ENCODE results near the gene MYOM1.

MYOM1 gene

DNA sequence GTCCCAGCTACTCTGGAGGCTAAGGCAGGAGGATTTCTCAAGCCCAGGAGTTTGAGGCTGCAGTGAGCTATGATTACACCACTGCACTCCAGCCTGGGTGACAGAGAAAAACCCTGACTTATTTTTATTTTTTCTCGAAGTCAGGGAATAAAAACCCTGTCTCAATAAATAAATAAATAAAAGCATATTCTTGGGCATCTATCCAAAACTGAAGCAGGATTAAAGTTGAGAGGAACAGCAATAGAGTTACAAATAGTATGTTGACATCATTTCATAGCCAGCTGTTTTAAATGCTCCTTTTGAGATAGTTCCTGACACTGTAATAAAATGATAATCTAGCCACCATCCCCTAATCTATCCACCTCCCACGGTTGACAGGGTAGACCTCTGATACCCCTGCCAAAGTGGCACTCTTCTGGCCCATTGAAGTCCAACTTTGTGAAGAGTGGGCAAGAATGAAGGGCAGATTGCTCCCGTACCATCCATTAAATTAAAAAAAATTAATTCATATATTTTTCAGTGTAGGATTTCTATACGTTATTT, 164.5 kb downstream of the MYOM1 start:
- TF ChIP-seq, protein P1, sequence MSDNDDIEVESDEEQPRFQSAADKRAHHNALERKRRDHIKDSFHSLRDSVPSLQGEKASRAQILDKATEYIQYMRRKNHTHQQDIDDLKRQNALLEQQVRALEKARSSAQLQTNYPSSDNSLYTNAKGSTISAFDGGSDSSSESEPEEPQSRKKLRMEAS (IDR thresholded peaks at IDR 0.05): no peak
- no peak for TF ChIP-seq FOXM1 (IDR thresholded peaks at IDR 0.05; ENCODE audit: borderline replicate concordance, low read depth)
- no peak for TF ChIP-seq NFIC (IDR thresholded peaks at IDR 0.05)
- no peak for TF ChIP-seq ZBTB7A (IDR thresholded peaks at IDR 0.05; ENCODE audit: low read depth)
- TF ChIP-seq EGR1 (IDR thresholded peaks at IDR 0.05): no peak
- TF ChIP-seq TEAD4 (IDR thresholded peaks at IDR 0.05): no peak
- TF ChIP-seq, protein P2, sequence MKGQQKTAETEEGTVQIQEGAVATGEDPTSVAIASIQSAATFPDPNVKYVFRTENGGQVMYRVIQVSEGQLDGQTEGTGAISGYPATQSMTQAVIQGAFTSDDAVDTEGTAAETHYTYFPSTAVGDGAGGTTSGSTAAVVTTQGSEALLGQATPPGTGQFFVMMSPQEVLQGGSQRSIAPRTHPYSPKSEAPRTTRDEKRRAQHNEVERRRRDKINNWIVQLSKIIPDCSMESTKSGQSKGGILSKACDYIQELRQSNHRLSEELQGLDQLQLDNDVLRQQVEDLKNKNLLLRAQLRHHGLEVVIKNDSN (IDR thresholded peaks at IDR 0.05): no peak
- no peak for TF ChIP-seq EP300 (IDR thresholded peaks at IDR 0.05; ENCODE audit: borderline replicate concordance)
- no peak for TF ChIP-seq YY1 (IDR thresholded peaks at IDR 0.05; ENCODE audit: low read depth)
- TF ChIP-seq CEBPB (IDR thresholded peaks at IDR 0.05): no peak
- TF ChIP-seq RAD21 (IDR thresholded peaks at IDR 0.05; ENCODE audit: low read depth): no peak
- TF ChIP-seq TCF12 (IDR thresholded peaks at IDR 0.05; ENCODE audit: low read depth): no peak
- no peak for TF ChIP-seq TAF1 (IDR thresholded peaks at IDR 0.05; ENCODE audit: low read depth)
- no peak for TF ChIP-seq CREB1 (IDR thresholded peaks at IDR 0.05; ENCODE audit: low read depth)
- TF ChIP-seq, protein P3, sequence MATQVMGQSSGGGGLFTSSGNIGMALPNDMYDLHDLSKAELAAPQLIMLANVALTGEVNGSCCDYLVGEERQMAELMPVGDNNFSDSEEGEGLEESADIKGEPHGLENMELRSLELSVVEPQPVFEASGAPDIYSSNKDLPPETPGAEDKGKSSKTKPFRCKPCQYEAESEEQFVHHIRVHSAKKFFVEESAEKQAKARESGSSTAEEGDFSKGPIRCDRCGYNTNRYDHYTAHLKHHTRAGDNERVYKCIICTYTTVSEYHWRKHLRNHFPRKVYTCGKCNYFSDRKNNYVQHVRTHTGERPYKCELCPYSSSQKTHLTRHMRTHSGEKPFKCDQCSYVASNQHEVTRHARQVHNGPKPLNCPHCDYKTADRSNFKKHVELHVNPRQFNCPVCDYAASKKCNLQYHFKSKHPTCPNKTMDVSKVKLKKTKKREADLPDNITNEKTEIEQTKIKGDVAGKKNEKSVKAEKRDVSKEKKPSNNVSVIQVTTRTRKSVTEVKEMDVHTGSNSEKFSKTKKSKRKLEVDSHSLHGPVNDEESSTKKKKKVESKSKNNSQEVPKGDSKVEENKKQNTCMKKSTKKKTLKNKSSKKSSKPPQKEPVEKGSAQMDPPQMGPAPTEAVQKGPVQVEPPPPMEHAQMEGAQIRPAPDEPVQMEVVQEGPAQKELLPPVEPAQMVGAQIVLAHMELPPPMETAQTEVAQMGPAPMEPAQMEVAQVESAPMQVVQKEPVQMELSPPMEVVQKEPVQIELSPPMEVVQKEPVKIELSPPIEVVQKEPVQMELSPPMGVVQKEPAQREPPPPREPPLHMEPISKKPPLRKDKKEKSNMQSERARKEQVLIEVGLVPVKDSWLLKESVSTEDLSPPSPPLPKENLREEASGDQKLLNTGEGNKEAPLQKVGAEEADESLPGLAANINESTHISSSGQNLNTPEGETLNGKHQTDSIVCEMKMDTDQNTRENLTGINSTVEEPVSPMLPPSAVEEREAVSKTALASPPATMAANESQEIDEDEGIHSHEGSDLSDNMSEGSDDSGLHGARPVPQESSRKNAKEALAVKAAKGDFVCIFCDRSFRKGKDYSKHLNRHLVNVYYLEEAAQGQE (IDR thresholded peaks at IDR 0.05; ENCODE audit: low read depth): no peak

GRCh38 chr18:3054780-3055179, 165.0 kb downstream of the MYOM1 start:
- TF ChIP-seq ZBTB7A (IDR thresholded peaks at IDR 0.05; ENCODE audit: low read depth): no peak
- no peak for TF ChIP-seq TCF12 (IDR thresholded peaks at IDR 0.05; ENCODE audit: low read depth)
- TF ChIP-seq, protein P3 (IDR thresholded peaks at IDR 0.05; ENCODE audit: low read depth): no peak

- no peak for TF ChIP-seq EGR1 (IDR thresholded peaks at IDR 0.05)
- TF ChIP-seq TAF1 (IDR thresholded peaks at IDR 0.05; ENCODE audit: low read depth): no peak
- TF ChIP-seq RAD21 (IDR thresholded peaks at IDR 0.05; ENCODE audit: low read depth): no peak
- TF ChIP-seq CEBPB (IDR thresholded peaks at IDR 0.05): no peak
- no peak for TF ChIP-seq CREB1 (IDR thresholded peaks at IDR 0.05; ENCODE audit: low read depth)
- TF ChIP-seq FOXM1 (IDR thresholded peaks at IDR 0.05; ENCODE audit: borderline replicate concordance, low read depth): no peak
- TF ChIP-seq EP300 (IDR thresholded peaks at IDR 0.05; ENCODE audit: borderline replicate concordance): no peak
Measured at GRCh38 chr18:3054214-3054613, 165.6 kb downstream of the MYOM1 start.

DNA sequence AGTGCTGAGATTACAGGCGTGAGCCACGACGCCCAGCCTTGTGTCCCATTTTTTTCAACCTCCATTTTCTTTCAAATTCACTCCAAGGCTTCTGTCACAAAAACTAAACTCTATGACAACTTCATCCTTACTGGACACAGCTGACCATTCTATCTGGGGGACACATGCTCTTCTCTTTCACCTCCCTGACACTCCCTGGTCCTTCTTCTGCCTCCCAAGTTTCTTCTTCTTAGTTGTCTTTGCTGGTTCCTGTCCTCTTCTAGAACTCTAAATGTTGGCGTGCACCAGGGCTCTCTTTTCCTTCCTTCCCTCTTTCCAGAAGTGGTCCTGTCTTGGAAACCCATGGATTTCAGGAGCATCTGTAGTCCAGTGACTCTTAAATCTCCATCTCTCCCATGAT, 166.7 kb downstream of the MYOM1 start:
- TF ChIP-seq, protein P2 (IDR thresholded peaks at IDR 0.05): no peak
- TF ChIP-seq TEAD4 (IDR thresholded peaks at IDR 0.05) (no peak), CEBPB (IDR thresholded peaks at IDR 0.05) (no peak), RAD21 (IDR thresholded peaks at IDR 0.05; ENCODE audit: low read depth) (no peak), NFIC (IDR thresholded peaks at IDR 0.05) (no peak), YY1 (IDR thresholded peaks at IDR 0.05; ENCODE audit: low read depth) (no peak), TCF12 (IDR thresholded peaks at IDR 0.05; ENCODE audit: low read depth) (no peak)
- TF ChIP-seq, protein P3 (IDR thresholded peaks at IDR 0.05; ENCODE audit: low read depth): no peak

- no peak for TF ChIP-seq NFIC (IDR thresholded peaks at IDR 0.05)
- no peak for TF ChIP-seq CREB1 (IDR thresholded peaks at IDR 0.05; ENCODE audit: low read depth)
- TF ChIP-seq YY1 (IDR thresholded peaks at IDR 0.05; ENCODE audit: low read depth): no peak
- no peak for TF ChIP-seq RAD21 (IDR thresholded peaks at IDR 0.05; ENCODE audit: low read depth)
- TF ChIP-seq, protein P3 (IDR thresholded peaks at IDR 0.05; ENCODE audit: low read depth): no peak
- TF ChIP-seq CEBPB (IDR thresholded peaks at IDR 0.05): no peak
- no peak for TF ChIP-seq TCF12 (IDR thresholded peaks at IDR 0.05; ENCODE audit: low read depth)
- TF ChIP-seq TEAD4 (IDR thresholded peaks at IDR 0.05): no peak
- no peak for TF ChIP-seq EP300 (IDR thresholded peaks at IDR 0.05; ENCODE audit: borderline replicate concordance)
- TF ChIP-seq, protein P2 (IDR thresholded peaks at IDR 0.05): no peak
- no peak for TF ChIP-seq ZBTB7A (IDR thresholded peaks at IDR 0.05; ENCODE audit: low read depth)
- no peak for TF ChIP-seq FOXM1 (IDR thresholded peaks at IDR 0.05; ENCODE audit: borderline replicate concordance, low read depth)
- no peak for TF ChIP-seq TAF1 (IDR thresholded peaks at IDR 0.05; ENCODE audit: low read depth)
- TF ChIP-seq EGR1 (IDR thresholded peaks at IDR 0.05): no peak
- TF ChIP-seq, protein P1 (IDR thresholded peaks at IDR 0.05): no peak
Measured at GRCh38 chr18:3052411-3052758, 167.4 kb downstream of the MYOM1 start.

Data from Ishikawa (cell line).